CD4-positive, alpha-beta T cell treated with Interleukin-6 at 100 ng/mL for 8 hours (primary cell): Measurements from ENCODE around the gene MRPS23.

Source experiments
- DNase-seq: peaks from one replicate; pipeline ENCODE4 v3.0.0-alpha.2; 2020; ENCODE audit warnings: mixed read lengths, low spot score

The MRPS23 gene

DNA sequence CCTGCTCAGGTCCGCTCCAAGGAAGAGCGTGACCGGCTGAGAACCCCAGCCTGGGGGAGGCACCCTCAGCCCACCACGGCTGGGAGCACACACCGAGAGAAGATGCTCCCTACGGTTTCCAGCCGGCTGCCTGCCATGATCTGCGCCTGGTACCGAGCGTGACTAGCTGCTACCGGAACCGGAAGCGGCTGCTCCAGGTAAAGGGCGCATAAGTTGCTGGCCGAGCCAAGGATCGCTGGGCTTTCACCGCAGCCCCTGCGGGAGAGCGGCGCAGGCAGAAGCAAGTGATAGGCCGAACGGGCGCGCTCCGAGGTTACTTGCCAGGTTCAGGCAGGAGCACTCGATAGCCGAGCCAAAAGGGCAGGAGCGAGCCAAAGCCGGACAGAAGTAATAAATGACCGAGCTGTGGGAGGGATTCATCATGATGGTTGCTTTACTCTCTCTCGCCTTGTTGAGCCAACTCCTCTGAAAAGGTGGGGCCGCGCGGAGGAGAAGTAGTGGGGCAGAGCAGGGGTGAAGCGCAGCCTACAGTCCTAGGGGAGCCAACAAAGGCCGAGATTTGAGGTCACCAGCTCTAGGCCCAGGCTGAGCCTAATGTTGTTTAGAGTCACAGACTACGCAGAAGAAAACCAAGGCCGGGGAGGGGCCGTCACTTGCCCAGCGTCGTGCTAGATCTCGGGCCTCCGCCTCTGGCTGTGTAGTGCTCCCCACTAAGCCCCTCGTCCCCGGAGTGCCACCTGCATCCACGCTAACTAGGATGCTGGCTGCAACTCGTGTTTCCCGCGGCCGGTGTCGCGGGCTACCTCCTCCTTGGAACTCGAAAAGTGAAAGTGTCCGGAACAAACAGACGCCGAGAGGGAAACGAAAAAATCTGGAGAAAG lies at the start of gene MRPS23:
Gene MRPS23 (minus strand): TSS at position 171 of the 881 bp plus-strand sequence. CDS start 34 bp downstream, at position 137.
- DNase-seq, result peak; percentile 96

DNA sequence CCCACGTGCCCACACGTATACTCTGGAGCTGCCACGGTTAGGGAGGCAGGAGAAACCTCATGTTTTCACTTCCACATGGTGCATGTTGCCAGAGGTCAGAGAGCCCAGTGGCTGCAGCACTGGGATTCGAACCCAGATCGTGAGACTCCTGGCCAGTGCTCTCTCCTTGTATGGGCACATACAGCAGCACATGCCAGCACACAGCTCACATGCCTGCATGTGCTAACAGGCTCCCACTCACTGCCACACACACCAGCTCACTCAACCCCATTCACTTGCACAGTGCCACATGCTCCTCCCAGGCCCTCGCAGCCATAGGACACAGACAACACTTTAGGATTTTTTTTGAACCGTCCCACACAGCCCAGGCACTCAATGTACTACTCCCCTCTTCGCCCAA lies 49.5 kb upstream of the MRPS23 start:
- DNase-seq, result no peak

DNA sequence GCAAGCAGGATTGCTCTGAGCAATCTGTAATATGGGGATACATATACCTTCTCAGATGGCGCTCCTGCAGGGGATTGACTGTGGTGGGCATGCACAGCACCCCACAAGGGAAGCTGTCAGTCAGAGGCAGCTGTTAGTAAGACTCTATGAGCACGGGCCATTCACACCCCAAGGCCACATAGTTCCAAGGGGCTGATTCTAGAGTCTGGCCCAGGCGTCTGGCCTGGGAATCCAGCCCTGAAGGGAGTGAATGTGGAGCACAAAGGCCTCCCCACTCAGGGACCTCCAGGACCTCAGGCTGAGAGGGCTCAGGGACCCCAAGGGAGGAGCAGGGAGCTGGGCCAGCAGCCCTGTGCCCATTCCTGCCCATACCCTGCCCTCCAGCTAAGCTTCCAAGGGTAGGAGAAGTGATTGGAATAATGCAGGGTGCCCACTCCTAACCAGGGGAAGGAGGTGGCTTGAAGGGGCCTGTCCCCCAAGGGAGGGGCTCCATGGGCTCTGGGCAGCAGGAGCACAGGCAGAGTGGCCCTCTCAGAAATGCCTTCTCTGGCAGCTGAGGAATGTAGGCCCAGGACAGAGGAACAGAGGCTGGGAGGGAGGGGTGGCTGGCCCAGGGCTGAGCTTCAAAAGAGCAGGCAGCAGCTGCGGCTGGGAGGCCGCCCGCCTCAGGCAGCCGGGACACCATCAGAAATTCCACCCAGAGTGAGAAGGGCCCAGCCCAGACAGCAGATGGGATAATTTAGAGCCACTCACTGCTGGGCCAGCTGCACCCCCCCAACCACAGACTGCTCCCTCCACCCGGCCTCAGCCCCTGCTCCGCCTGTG lies 48.9 kb upstream of the MRPS23 start:
- DNase-seq, result no peak

DNA sequence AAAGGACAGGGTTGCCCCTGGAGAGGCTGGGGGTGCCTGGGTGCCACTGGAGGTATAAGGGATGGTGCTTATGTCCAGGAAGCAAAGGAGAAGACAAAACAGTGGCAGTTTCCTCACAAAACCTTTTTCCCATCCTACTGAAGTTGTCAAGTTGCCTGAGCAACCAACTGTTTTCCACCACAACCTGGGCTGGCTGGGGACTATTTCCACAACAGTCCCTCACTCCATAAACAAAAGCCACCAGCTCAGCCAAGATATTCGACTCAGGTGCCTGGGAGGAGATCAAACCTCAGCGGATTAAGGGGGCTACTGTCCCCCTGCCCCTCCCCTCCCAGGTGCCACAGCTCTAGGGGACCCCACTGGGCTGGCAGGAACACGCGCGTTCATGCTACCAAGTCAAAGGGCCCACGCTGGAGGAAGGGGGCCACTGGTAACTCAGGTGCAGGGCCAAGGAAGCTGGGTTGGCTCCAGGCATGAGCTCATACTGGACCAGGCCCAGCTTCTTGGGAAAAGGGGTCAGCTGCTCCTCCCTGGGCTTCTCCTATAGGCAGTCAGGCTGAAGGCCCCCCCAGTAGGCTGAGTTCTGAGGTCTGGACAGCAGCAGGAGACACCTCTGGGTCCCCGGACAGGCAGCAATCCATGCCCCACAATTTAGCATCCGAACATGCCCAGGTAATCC lies 45.7 kb upstream of the MRPS23 start:
- DNase-seq, result no peak

DNA sequence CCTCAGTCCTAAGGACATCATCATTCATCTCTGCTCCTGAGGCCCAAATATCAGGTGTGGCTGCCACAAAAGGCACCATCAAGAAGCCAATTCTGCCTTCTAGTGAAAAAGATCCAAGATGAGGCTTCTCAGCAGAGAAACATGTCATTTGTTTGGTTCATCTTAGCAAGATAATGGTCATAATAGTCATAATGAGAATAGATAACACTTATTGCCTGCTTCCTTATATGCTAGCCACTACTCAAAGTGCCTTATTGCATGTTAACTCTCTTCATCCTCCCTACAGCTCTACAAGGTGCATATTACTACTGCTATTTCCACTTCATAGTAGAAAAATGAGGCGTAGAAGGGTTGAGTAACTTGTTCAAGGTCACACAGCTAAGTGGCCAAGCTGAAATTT lies 45.0 kb upstream of the MRPS23 start:
- no peak for DNase-seq

DNA sequence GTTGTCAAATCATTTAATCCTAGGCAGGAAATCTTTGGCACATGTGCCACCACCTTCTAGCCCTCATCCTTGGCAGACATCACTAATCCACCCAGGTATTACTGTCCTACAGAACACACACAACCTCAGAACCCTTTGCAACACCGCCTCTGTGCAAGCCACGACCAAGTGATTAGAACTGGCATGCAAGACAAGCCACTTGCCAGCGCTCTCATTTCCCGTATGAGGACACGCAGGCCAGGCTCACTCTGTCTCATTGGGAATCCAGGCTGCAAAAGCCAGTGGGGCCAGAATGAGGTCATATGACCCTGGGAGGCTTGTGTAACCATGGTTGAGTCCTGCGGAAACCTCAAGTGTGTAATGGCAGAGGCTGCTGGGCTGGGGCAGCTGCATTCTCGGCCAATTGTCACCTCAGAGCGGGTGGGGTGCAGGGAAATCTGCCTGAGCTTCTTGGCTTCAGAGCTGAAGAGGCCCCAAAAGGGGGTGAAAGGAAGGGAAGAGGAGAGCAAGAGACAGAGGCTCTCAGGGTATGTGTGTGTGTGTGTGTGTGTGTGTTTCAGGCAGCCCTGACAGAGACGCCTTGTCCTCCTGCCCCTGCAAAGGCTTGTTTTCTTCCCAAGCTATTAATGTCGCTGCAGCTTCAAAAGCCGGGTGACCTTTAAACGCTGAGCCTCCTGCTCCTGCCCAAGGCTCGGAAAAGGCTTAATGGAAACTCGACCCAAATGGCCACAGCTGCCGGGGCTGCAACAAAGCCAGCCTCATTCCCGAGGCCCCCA lies 43.2 kb upstream of the MRPS23 start:
- no peak for DNase-seq

DNA sequence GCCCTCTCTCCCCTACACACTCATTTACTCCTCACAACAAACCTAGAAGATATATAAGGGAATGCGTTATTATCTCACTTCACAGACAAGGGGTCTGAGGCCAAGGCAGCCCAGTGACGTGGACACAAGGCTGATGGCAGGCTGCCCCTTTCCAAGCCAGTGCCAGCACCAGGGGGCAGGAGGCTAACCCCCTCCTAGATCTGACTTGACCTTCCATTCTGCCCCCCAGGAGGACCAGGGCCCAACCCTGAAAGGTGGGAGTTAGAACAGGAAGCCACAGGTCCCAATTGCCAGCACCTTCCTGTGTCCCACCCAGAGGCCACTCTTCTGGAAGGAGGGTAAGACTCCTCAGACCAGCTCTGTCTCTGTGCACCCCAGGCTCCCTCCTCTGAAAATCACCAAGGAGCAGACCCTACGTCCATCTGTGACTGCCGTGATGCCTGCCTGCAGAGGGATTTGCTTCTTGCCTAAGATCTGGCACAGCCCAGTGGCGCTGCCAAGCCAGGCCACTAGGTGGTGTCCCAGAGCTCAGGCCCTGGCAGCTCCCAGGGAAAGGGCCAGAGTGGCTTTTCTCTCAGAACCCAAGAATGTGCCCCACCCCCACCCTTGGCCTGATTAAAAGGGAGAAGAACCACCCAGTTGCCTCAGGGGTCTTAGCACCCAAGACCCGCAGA lies 42.4 kb upstream of the MRPS23 start:
- peak; percentile 66 for DNase-seq

DNA sequence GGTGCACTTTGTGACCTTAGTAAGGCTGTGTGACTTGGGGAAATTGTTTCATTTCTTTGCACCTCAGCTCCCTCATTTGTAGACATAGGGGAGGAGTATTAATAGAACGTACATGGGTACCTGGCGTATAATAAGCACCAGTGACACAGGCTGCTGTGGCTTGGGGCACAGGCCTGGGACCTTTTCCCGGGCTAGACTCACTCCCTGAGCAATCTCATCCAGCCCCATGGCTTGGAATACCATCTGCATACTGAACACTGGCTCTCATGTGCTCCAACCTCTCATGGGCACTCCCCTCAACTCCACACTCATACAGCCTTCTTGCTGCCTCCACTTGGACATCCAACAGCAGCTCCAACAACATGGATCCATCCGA lies 41.0 kb upstream of the MRPS23 start:
- DNase-seq, result no peak

DNA sequence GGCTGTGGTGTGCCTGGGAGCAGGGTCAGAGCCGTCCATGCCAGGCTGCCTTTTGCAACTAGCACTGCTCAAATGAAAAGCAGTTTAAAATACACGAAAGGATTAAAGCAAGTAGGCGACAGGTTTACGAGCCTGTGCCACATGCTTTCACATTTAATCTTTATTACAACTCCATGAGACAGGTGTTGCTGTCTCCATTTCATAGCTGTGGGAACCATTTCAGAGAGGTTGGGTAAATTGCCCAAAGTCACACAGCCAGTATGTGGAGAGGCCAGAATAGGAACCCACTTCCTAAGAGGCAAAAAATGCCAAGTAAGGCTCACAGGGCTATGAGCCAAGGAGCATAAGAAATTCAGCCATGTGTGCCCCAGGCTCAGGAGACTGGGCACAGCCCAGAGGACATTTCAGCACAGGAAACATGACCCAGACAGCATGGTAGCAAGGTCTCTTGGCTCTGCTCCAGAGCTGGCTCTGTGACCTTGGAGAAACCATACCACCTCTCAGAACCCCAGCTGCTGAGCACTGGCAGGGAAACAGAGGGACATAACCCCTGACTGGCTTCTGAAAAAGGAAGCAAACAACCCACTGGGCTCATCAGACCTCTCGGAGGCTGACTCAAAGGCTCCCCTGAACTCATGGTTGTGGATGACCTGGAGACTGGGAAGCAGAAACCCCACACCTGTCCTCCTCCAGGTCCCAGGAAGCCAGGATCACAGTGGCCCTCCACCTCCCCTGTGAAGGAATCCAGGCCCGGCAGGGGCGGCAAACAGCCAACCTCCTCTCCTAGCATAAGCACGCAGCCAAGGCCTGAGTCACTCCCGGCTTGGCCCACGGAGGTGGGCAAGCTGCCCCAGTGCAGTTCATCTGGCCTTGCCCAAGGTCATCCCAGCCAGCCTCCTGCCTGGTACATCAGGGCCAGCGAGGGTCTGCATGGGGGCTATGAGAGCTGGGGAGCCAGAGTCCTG lies 40.3 kb upstream of the MRPS23 start:
- DNase-seq, result no peak

DNA sequence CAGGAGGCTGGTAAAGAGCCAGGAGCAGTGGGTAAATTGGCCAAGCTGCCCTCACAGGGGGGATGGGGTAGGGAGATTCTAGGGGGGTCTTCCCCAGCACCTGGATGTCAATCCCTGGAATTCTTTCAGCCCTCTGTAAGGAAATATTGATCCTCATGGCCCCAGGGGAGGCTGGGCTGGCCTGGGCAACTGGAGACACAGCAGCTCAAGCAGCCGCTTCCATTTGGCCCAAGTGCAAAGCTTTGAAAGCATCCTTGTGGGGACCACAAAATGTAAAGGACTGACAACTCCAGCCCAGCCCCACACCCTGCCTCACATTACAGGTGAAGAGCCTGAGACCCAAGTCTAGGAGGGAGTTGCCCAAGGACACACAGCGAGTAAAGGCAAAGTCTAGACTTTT lies 39.4 kb upstream of the MRPS23 start:
- DNase-seq, result no peak

DNA sequence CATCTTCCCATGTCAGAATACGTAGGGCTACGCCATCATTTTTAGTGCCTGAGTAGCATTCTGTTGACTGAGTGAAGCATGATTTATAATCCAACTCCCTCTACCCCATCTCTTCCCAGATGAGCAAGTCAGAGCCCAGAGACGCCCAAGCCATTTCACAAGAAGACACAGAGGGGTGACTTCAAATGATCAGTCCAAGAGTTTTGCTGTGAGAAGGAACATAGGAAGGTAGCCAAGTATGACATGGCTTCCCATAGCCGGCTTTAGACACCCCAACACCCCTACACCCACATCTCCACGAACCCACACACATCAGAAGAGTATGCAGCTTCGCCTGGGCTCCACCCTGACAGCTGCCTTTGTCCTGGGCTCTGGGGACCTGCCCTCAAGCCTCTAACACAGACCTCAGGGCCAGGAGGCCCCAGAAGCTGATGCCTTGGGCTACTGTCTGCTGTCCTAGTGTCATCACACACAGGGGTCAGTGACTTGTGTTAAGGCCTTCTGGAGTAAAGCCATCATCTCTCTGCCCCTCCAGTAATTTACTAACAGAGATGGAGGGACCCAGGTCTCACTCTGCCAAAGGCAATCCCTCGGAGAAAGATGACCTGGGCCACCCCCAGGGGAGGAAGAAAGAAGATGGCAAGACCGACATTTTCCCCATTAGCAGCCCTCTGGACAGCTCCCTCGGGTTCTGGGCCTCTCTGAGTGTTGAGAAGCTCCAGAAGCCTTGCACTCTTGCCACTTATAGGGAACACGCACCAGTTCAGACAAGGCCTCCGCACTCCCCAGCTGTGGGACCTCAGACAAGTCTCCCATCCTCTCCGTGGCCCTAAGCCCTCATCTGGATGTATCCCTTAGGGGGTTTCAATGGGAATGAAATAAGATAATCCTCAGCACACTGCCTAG lies 38.7 kb upstream of the MRPS23 start:
- DNase-seq, result no peak

DNA sequence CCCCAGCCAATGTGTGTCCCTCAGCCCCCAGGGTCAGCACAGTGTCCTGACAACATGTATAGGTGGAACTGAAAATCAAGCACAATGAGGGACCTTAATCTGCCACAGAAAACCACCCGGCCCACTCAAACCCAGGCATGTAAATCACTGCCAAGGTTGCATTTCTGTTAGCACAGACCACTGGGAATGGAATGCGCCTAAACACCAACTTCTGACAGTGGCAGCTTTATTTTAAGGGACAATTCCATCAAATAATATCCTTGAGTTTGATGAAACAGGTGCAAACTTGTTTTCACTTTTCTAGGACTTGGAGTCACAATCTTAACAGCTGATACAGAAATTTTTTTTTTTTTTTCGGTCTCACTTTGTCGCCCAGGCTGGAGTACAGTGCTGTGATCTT lies 37.3 kb upstream of the MRPS23 start:
- no peak for DNase-seq

DNA sequence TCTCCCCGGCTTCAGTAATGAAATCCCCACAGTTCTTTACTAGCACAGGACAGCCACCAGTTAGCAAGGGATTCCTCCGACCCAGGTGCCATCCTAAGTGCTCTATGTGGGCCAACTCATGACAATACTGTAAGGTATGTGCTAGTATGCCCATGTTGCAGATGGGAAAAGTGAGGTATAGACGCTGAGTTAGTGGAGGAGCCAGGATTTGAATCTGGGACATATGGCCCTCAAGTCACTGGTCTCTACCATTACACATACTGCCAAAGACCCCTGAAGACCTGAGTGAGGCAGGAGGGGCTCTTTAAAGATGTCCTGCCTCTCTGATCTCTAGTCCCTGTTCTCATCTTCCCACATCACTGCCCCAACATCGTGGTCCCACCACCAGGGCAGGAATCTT lies 36.2 kb upstream of the MRPS23 start:
- no peak for DNase-seq

DNA sequence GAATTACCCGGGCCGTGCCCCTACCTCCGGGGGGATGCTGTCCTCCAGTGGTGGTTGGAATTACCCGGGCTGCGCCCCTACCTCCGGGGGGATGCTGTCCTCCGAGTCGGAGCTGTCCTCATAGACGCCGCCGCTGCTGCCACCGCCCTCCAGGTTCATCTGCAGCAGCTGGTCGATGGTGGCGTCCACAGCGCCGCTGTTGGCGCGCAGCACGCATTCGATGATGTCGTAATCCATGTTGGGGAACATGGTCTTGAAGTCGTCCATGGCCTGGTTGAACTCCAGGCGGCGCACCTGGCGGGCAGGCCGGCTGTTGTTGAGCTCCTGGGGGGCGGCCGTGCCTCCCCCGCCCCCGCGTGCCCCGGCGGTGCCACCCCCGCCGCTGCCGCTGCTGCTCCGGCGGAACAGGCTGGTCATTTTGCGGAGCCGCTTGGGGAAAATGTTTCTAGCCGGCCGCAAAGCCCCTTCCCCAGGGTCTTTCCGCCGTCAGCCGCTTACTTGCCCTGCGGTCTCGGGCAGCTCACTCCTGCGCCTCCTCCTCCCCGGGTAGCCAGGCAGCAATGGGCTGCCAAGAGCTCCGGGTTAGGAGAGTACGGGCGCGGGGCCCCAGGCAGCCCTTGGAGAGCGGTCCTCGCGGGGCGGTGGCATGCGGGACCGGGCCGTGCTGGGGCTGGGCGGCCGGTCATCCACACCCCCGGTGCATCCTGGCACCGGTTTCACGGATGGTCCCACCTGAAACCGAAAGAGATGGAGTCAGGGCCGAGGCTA lies 35.5 kb upstream of the MRPS23 start:
- no peak for DNase-seq

DNA sequence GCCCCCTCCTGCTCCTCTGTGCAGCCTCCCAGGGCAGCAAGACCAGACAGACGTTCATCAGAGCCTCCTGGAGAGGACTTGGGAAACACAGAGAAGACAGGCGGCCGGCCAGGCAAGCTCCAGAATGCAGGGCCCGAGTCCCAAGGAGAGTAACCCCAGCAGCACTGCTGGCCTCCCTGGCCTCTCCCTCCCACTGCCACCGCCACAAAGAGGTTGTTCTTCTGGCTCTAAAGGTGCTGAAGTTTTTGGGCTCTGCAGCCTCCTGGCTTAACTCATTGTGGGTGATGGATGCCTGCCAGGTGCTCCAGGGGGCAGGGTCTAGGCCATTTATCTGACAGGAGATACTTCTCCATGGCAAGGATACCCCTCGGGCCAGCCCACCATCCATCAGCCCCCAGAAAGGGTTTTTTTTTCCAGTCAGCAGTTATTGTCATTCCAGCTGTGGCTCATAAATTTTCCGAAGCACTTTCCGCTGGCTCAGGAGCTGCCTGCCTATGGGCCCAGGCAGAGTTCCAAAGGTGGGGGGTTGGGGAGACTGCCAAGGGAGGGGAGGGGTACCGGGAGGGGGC lies 32.0 kb upstream of the MRPS23 start:
- DNase-seq, result no peak

DNA sequence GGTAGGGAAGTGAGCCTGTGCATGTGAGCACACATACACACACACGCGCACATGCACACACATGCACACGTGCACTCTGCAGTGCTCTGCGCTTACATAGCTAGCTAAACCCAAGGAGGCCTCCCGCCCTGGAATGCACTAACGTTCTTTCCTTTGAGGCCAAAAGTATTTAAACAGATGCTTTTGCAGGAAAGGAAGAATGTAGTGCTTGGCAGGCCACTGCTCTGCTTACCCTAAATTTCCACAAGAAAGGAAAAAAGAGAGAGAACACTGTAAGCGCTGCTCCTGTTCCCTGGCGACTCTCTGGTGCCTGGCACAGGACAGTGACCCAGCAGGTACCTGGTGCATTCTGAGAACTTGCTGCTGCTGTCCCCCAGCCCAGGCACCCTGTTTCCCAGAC lies 31.3 kb upstream of the MRPS23 start:
- no peak for DNase-seq

DNA sequence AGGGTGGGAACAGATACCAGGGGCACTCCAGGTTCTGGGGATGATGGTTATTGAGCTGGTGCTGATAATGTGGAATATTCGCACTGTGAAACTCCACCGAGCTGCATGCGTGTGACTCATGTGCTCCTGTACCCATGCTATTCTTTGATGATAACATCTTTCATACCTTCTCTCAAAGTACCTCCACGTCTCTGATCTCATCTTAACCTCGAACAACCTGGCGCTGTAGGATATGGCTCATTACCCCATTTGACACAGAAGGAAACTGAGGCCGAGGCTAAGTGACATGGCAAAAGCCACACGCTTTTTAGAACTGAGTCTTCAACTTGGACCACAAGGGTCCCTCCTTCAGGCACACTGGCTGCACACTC lies 30.2 kb upstream of the MRPS23 start:
- no peak for DNase-seq
